ENCODE measurements around the gene ABCC10.

Gene ABCC10

DNA sequence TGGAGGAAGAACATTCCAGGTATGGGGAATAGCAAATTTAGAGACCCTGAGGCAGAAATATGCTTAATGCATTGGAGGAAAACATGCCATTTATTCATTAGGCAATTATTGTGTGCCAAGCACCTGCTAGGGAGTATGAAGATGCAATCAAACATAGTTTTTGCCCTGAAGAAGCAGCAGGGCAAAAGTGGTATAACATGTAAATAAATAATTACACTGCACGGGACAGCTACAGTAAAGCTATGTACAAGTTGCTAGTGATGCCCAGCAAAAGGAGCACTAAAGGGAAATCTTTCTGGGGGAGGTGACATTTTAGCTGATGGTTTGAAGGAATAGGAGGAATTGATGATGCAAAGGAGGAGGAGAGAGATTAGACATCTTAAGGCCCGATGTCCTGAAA is 49.4 kb downstream of the ABCC10 start:
- no peak for DNase-seq (ENCODE audit: low spot score)
- in situ Hi-C loops (cut with MboI; ENCODE audit: low sequenced_read_pairs, unreplicated experiment), result loop anchor here (25.0 kb wide), 1 partner anchor 214 kb away; no protein-coding TSS in a partner anchor
- TF ChIP-seq CTCF (IDR thresholded peaks at IDR 0.05; ENCODE audit: borderline replicate concordance, control extremely low read depth, extremely low read depth, insufficient read depth, missing control alignments), result no peak

DNA sequence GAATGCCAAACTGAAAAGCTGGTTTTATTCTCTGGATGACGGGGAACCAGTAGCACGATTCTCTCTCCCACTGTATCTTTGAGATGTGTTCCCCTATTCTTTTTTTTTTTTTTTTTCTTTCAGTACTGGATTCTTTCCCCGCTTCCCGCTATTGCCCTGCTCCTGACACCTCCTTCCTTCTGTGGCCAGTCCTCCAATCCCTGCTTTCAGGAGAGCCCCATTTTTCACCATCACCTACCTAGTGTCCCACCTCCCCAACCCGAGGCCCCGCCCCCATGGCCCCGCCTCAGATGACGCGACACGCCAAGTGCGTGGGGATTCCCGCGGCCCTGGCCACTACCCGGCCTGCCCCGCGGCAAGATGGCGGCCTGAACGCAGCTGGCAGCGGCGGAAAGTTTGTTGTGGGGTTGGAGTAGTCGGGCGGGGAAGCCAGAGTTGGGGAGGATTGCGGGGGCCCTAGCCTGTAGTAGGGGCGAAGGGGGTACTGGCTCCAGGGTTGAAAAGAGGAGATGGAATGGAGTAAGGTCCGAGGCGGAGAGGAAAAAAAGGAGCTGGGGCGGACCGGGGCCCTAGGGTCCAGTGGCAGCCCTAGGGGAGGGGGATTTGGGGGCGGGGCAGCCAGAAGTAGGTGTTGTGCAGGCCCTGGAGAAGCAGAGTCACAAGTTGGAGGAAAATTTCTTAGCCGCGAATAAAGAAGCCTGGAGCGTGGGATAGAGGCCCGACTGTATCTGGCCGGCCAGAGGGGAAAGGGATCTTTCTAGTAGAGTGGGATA is 50.1 kb downstream of the ABCC10 start, which contains the start of gene TJAP1:
TJAP1 (plus strand) TSS at position 336 of the 773 bp plus-strand sequence. CDS start 21,432 bp downstream, outside the sequence.
- no peak for TF ChIP-seq CTCF (IDR thresholded peaks at IDR 0.05; ENCODE audit: borderline replicate concordance, control extremely low read depth, extremely low read depth, insufficient read depth, missing control alignments)
- peak; percentile 97 for DNase-seq (ENCODE audit: low spot score)
- in situ Hi-C loops (cut with MboI; ENCODE audit: low sequenced_read_pairs, unreplicated experiment), result loop anchor here (25.0 kb wide), 1 partner anchor 215 kb away; no protein-coding TSS in a partner anchor

DNA sequence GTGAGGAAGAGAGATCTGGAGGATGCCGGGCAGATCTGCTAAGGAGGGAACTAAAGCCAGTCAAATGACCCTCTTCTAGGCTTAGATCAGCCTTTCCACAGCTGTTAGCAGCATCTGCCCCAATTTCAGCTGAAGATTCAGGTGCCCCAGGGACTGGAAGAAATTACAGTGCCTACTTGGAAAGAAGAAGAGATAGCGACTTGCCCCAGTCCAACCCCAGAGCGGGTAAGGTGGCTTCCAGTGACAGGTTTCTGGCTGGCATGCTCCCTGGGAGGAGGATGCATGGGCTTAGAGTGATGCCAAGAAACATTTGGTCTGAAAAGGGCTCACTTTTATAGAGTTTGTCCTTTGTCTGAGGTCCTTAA is 50.6 kb downstream of the ABCC10 start:
- TF ChIP-seq CTCF (IDR thresholded peaks at IDR 0.05; ENCODE audit: borderline replicate concordance, control extremely low read depth, extremely low read depth, insufficient read depth, missing control alignments), result no peak
- in situ Hi-C loops (cut with MboI; ENCODE audit: low sequenced_read_pairs, unreplicated experiment), result loop anchor here (25.0 kb wide), 1 partner anchor 216 kb away; no protein-coding TSS in a partner anchor
- no peak for DNase-seq (ENCODE audit: low spot score)

DNA sequence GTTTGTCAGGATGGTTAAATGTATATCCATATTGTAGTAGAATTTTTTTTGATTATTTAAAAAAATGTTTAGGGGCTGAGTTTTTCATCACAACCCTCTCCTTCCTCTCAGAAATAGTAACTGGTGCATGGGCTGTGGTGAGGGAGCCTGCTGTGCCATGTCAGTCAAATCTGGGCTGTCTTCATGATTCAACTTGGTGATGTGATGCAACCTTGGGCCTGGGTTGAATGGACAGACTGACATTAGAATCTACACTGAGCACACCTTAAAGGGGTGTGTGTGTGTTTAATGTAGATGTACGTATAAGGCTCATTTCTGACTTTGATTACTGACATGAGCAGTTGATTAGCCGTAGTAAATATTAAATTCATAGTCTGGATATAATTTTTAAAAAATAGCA is 53.7 kb downstream of the ABCC10 start:
- no peak for DNase-seq (ENCODE audit: low spot score)
- no peak for TF ChIP-seq CTCF (IDR thresholded peaks at IDR 0.05; ENCODE audit: borderline replicate concordance, control extremely low read depth, extremely low read depth, insufficient read depth, missing control alignments)
- in situ Hi-C loops (cut with MboI; ENCODE audit: low sequenced_read_pairs, unreplicated experiment), result loop anchor here (25.0 kb wide), 1 partner anchor 219 kb away; no protein-coding TSS in a partner anchor

GRCh38 chr6:43481591-43482236 is 54.4 kb downstream of the ABCC10 start:
- in situ Hi-C loops (cut with MboI; ENCODE audit: low sequenced_read_pairs, unreplicated experiment), result loop anchor here (25.0 kb wide), 1 partner anchor 219 kb away; no protein-coding TSS in a partner anchor
- no peak for DNase-seq (ENCODE audit: low spot score)
- TF ChIP-seq CTCF (IDR thresholded peaks at IDR 0.05; ENCODE audit: borderline replicate concordance, control extremely low read depth, extremely low read depth, insufficient read depth, missing control alignments), result no peak

DNA sequence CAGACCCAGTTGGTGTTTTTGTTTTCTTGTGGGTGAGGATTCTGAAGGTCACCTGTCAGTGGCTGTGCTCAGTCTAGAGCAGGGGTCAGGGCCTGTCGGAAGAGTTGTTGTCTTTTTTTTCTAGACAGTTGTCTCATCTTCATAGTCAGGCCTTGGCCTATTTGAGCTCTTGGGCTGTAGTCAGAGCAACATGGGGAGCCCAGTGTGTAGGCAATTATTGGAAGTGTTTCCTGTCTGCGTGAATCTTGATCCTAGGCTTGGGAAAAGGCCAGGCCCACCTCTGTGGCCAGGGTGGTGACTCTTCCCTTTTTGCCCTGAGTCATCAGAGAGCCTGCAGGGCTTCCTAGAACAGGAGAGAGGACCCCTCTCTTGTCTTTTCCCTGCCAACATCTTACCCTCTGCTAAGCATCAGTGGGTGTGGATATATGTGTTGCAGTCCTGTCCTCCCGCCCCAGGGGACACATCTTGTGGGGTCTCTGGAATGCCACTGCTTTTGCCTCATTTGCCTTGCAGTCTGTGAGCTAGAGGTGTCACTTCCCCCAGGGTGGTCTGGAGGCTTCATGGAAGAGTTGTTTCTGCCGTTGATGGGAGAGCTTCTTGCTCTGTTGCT is 61.4 kb downstream of the ABCC10 start:
- no peak for DNase-seq (ENCODE audit: low spot score)
- no peak for TF ChIP-seq CTCF (IDR thresholded peaks at IDR 0.05; ENCODE audit: borderline replicate concordance, control extremely low read depth, extremely low read depth, insufficient read depth, missing control alignments)
- in situ Hi-C loops (cut with MboI; ENCODE audit: low sequenced_read_pairs, unreplicated experiment), result loop anchor here (25.0 kb wide), 1 partner anchor 226 kb away; no protein-coding TSS in a partner anchor
